ENCODE data around the gene DPP8. TPM values are rescaled to one million over a fixed set of nuclear protein-coding genes. Genes with fewer than 3 reads are reported as not detected.

DPP8 gene
- total and polyA plus RNA-seq, 2 experiments from 2014 or later = 21.7 to 33.5 TPM

GRCh38 chr15:65532738-65533051, 15.2 kb upstream of the DPP8 start:
- peak overlapping the region; percentile 33; the same call in 2 of the 3 replicates for H3K4me3 Mint-ChIP-seq
- H3K4me1 Mint-ChIP-seq = peaks cover 34% of the 10 kb centered on the region
- Histone ChIP-seq H3K27ac (ENCODE audit: low read depth) (no peak overlapping the region), H3K4me3 (peak overlapping the region; percentile 90), H4K20me1 (replicated peaks; ENCODE audit: insufficient read depth) (peaks cover 51% of the 10 kb centered on the region), H3K4me2 (peak overlapping the region; percentile 92), H3K36me3 (ENCODE audit: insufficient read depth) (no peaks in the 10 kb centered on the region), H3K27me3 (ENCODE audit: insufficient read depth) (no peaks in the 10 kb centered on the region), H3K4me1 (ENCODE audit: insufficient read depth) (peaks cover 28% of the 10 kb centered on the region), H3K79me2 (replicated peaks; ENCODE audit: insufficient read depth) (peaks cover 66% of the 10 kb centered on the region), H3K9me2 (ENCODE audit: insufficient read depth) (no peaks in the 10 kb centered on the region), H3F3A (replicated peaks; ENCODE audit: low read depth) (peaks cover 15% of the 10 kb centered on the region), H2AFZ (no peak overlapping the region)
- H3K27me3 Mint-ChIP-seq (ENCODE audit: insufficient read depth, low read depth, poor library complexity) = peaks cover 6% of the 10 kb centered on the region
- TF ChIP-seq CTCF (conservative IDR thresholded peaks at IDR 0.05; ENCODE audit: low read depth in 2 of 2) (no peak), POLR2AphosphoS5 (IDR thresholded peaks at IDR 0.05; ENCODE audit: low read depth) (no peak), ZNF114 (CRISPR knock-in tag; IDR thresholded peaks at IDR 0.05) (no peak), NANOG (IDR thresholded peaks at IDR 0.05; ENCODE audit: borderline replicate concordance) (no peak), REST (IDR thresholded peaks at IDR 0.05; ENCODE audit: unreplicated experiment) (no peak), STAT1 (IDR thresholded peaks at IDR 0.05; ENCODE audit: unreplicated experiment) (no peak), EZH2phosphoT487 (IDR thresholded peaks at IDR 0.05; ENCODE audit: unreplicated experiment) (no peak), ZNF331 (CRISPR knock-in tag; IDR thresholded peaks at IDR 0.05; ENCODE audit: low read depth) (no peak), ETS1 (IDR thresholded peaks at IDR 0.05) (no peak)
- no peak for ATAC-seq
- 0 out of 3 replicates have a peak, but pooled peaks cover 5% of the 10 kb centered on the region for H3K36me3 Mint-ChIP-seq (ENCODE audit: low read depth)
- no peaks in the 10 kb centered on the region for H3K9me3 Mint-ChIP-seq
- no peak for DNase-seq (ENCODE audit: low spot score)
- no peak overlapping the region for H3K27ac Mint-ChIP-seq
